Gastroesophageal sphincter (tissue), 4 donors: ENCODE results near the gene ETS1. TPM values are rescaled to one million over a fixed set of nuclear protein-coding genes. Genes with fewer than 3 reads are reported as not detected.

Experiments
- ATAC-seq: fragments of 150-250 bp; one replicate; pipeline ENCODE4 v1.9.1; 2016; ENCODE audit warnings: mild to moderate bottlenecking, moderate library complexity
- H3K27ac ChIP-seq, 4 donors: fragments of 200-600 bp; sonication (generic) in 3 of 4; 1 replicate in 3 of 4; 2 replicates in 1 of 4; pipeline ENCODE4 v1.5.1; 2016 to 2019
- H3K27me3 ChIP-seq: fragments of 200-600 bp; sonication (generic); one replicate; pipeline ENCODE4 v1.5.1; 2019
- H3K36me3 ChIP-seq, 2 donors: fragments of 200-600 bp; sonication (generic); one replicate each; pipeline ENCODE4 v1.5.1; 2019; ENCODE audit warnings: control low read depth in 1 of 2
- H3K4me1 ChIP-seq, 3 donors: fragments of 200-600 bp; sonication (generic); 1 replicate in 2 of 3; 2 replicates in 1 of 3; pipeline ENCODE4 v1.5.1; 2016 to 2019; ENCODE audit warnings: control low read depth in 2 of 3
- H3K4me3 ChIP-seq, 2 donors: fragments of 200-600 bp; sonication (generic); one replicate each; pipeline ENCODE4 v1.5.1; 2019; ENCODE audit warnings: mild to moderate bottlenecking in 1 of 2, moderate library complexity in 1 of 2
- H3K9me3 ChIP-seq, 3 donors: fragments of 200-600 bp; sonication (generic); one replicate each; pipeline ENCODE4 v1.5.1; 2017 to 2019; ENCODE audit warnings: control low read depth in 2 of 3
- CTCF ChIP-seq, 4 experiments: fragments of 200-600 bp in 2 of 4; fragments of 450-650 bp in 2 of 4; sonication (generic) in 1 of 4; IDR thresholded peaks; one replicate each; pipeline ENCODE4 v1.5.1; 2017 to 2019; ENCODE audit warnings: antibody characterized with exemption in 4 of 4, mild to moderate bottlenecking in 2 of 4, moderate library complexity in 2 of 4
- EP300 ChIP-seq: sonication (generic); formaldehyde crosslinking; IDR thresholded peaks from one replicate; pipeline ENCODE4 v1.6.1; 2017; ENCODE audit warnings: antibody characterized with exemption, mild to moderate bottlenecking
- POLR2A ChIP-seq, 2 donors: fragments of 450-650 bp; IDR thresholded peaks; one replicate each; pipeline ENCODE4 v1.6.1; 2017; ENCODE audit warnings: antibody characterized with exemption in 2 of 2, mild to moderate bottlenecking in 2 of 2, moderate library complexity in 1 of 2
- POLR2AphosphoS5 ChIP-seq: sonication (generic); formaldehyde crosslinking; IDR thresholded peaks from one replicate; pipeline ENCODE4 v1.6.1; 2017; ENCODE audit warnings: antibody characterized with exemption
- WGBS, 2 donors: methylation state at CpG; one replicate each; pipeline ENCODE4 v1.1.5; 2018; ENCODE audit warnings: low coverage in 1 of 2; 5-methylcytosine and 5-hydroxymethylcytosine counted together
- total RNA-seq, 4 donors: library from RNA; depleted of rRNA; stranded (reverse); fragments of >200 nt; gene quantifications; one replicate each; pipeline ENCODE4 v1.1.0, GENCODE V29; 2016

Gene ETS1
- total RNA-seq, 4 donors from 2014 or later, result 32.2 to 65.2 (median 51.0) TPM

GRCh38 chr11:128627666-128628324 is 40.4 kb upstream of the ETS1 start:
- Histone ChIP-seq H3K27me3 (no peaks in the 10 kb centered on the region), H3K27ac (no peak overlapping the region), H3K4me1 (peaks cover 0 to 24% (median 3%) of the 10 kb centered on the region in 3 donors), H3K4me3 (no peak overlapping the region), H3K36me3 (no peaks in the 10 kb centered on the region), H3K9me3 (no peaks in the 10 kb centered on the region)
- WGBS, 2 donors, result 84 to 90% methylated on average over 4 to 5 of the region's 7 CpGs
- ATAC-seq, result no peak
- TF ChIP-seq CTCF (IDR thresholded peaks at IDR 0.05), result no peak
- TF ChIP-seq POLR2A (IDR thresholded peaks at IDR 0.05), result no peak
- no peak for TF ChIP-seq EP300
- TF ChIP-seq POLR2AphosphoS5, result no peak

GRCh38 chr11:128626913-128627665 is 39.7 kb upstream of the ETS1 start:
- no peak overlapping the region for H3K4me3 ChIP-seq
- H3K9me3 ChIP-seq, result no peaks in the 10 kb centered on the region
- TF ChIP-seq POLR2A (IDR thresholded peaks at IDR 0.05) (no peak), POLR2AphosphoS5 (no peak), EP300 (no peak), CTCF (IDR thresholded peaks at IDR 0.05) (no peak)
- peaks cover 0 to 22% (median 3%) of the 10 kb centered on the region in 3 donors for H3K4me1 ChIP-seq
- no peak for ATAC-seq
- no peaks in the 10 kb centered on the region for H3K36me3 ChIP-seq
- WGBS, 2 donors, result 71 to 86% methylated on average over 1 to 13 of the region's 16 CpGs
- H3K27ac ChIP-seq, result no peak overlapping the region
- H3K27me3 ChIP-seq, result no peaks in the 10 kb centered on the region

- Histone ChIP-seq H3K4me3 (no peak overlapping the region), H3K4me1 (peaks cover 0 to 14% (median 3%) of the 10 kb centered on the region in 3 donors), H3K36me3 (no peaks in the 10 kb centered on the region), H3K9me3 (no peaks in the 10 kb centered on the region), H3K27ac (no peak overlapping the region), H3K27me3 (no peaks in the 10 kb centered on the region)
- ATAC-seq, result no peak
- WGBS, 2 donors, result 82 to 100% methylated on average over 1 of the region's 2 CpGs
- no peak for TF ChIP-seq POLR2AphosphoS5
- TF ChIP-seq CTCF (IDR thresholded peaks at IDR 0.05), result no peak
- TF ChIP-seq EP300, result no peak
- TF ChIP-seq POLR2A (IDR thresholded peaks at IDR 0.05), result no peak
These were observed 38.4 kb upstream of the ETS1 start for GRCh38 chr11:128625746-128626145.

GRCh38 chr11:128625326-128625725 is 38.0 kb upstream of the ETS1 start:
- TF ChIP-seq CTCF (IDR thresholded peaks at IDR 0.05) (no peak), POLR2A (IDR thresholded peaks at IDR 0.05) (no peak), EP300 (no peak), POLR2AphosphoS5 (no peak)
- Histone ChIP-seq H3K36me3 (no peaks in the 10 kb centered on the region), H3K27ac (no peak overlapping the region), H3K9me3 (no peaks in the 10 kb centered on the region), H3K4me1 (peaks cover 0 to 10% (median 0%) of the 10 kb centered on the region in 3 donors), H3K27me3 (no peaks in the 10 kb centered on the region), H3K4me3 (no peak overlapping the region)
- WGBS, 2 donors, result 84 to 94% methylated on average over 3 to 8 of the region's 8 CpGs
- ATAC-seq, result no peak
